MM.1S (cell line): ENCODE data around the gene C14orf93.
A peak's percentile ranks its signal among the peaks of the same experiment; 100 is the strongest.
"Not testable (repeated sequence)": the region's sequence is repeated elsewhere in the genome, so short reads cannot be mapped to it uniquely, and the experiment has no call there.

Source experiments
- DNase-seq: peaks from one replicate; pipeline ENCODE4 v3.0.0-alpha.2; 2015
- H2AFZ ChIP-seq: fragments of 300-600 bp; sonication (generic); 2 replicates; pipeline ENCODE4 v1.6.0; 2016; ENCODE audit warnings: antibody characterized with exemption, low read length
- H3F3A ChIP-seq: fragments of 300-600 bp; sonication (generic); 2 replicates; pipeline ENCODE4 v1.6.1; 2016; ENCODE audit warnings: mild to moderate bottlenecking, antibody characterized with exemption, low read length, moderate library complexity, mixed read lengths; ENCODE audit not compliant: insufficient read depth
- H3K27ac ChIP-seq: fragments of 300-600 bp; sonication (generic); 2 replicates; pipeline ENCODE4 v1.5.1; 2016; ENCODE audit warnings: mild to moderate bottlenecking, low read length
- H3K27me3 ChIP-seq: fragments of 300-600 bp; sonication (generic); replicated peaks from 2 replicates; pipeline ENCODE4 v1.6.0; 2016; ENCODE audit warnings: low read length; ENCODE audit not compliant: insufficient read depth
- H3K36me3 ChIP-seq: fragments of 300-600 bp; sonication (generic); replicated peaks from 2 replicates; pipeline ENCODE4 v1.6.1; 2016; ENCODE audit warnings: mild to moderate bottlenecking, low read length, mixed read lengths; ENCODE audit not compliant: insufficient read depth
- H3K4me1 ChIP-seq: fragments of 300-600 bp; sonication (generic); 2 replicates; pipeline ENCODE4 v1.6.1; 2016; ENCODE audit warnings: low read length, mixed read lengths
- H3K4me2 ChIP-seq: fragments of 300-600 bp; sonication (generic); 2 replicates; pipeline ENCODE4 v1.6.0; 2016; ENCODE audit warnings: low read depth, low read length
- H3K4me3 ChIP-seq: fragments of 300-600 bp; sonication (generic); 2 replicates; pipeline ENCODE4 v1.5.1; 2016; ENCODE audit warnings: low read length, mixed read lengths
- H3K79me2 ChIP-seq: fragments of 300-600 bp; sonication (generic); 2 replicates; pipeline ENCODE4 v1.6.1; 2016; ENCODE audit warnings: mixed run types, low read length, mixed read lengths
- H3K9ac ChIP-seq: fragments of 300-600 bp; sonication (generic); 2 replicates; pipeline ENCODE4 v1.6.1; 2016; ENCODE audit warnings: low read length, mixed read lengths
- H3K9me2 ChIP-seq: fragments of 300-600 bp; sonication (generic); replicated peaks from 2 replicates; pipeline ENCODE4 v1.6.1; 2016; ENCODE audit warnings: mild to moderate bottlenecking, low read length, mixed read lengths; ENCODE audit not compliant: insufficient read depth
- H3K9me3 ChIP-seq: fragments of 300-600 bp; sonication (generic); replicated peaks from 2 replicates; pipeline ENCODE4 v1.6.1; 2016; ENCODE audit warnings: mild to moderate bottlenecking, low read length, mixed read lengths; ENCODE audit not compliant: insufficient read depth
- H4K20me1 ChIP-seq: fragments of 300-600 bp; sonication (generic); 2 replicates; pipeline ENCODE4 v1.6.1; 2016; ENCODE audit warnings: mild to moderate bottlenecking, low read length, moderate library complexity, mixed read lengths; ENCODE audit not compliant: insufficient read depth
- CTCF ChIP-seq: fragments of 300-600 bp; sonication (generic); IDR thresholded peaks from 2 replicates; pipeline ENCODE4 v1.5.1; 2016; ENCODE audit warnings: antibody characterized with exemption, low read length, mixed read lengths
- EZH2 ChIP-seq: fragments of 300-600 bp; sonication (generic); optimal IDR thresholded peaks from 2 replicates; pipeline ENCODE3; 2017; ENCODE audit warnings: low read depth, mild to moderate bottlenecking, antibody characterized with exemption, low read length, mixed read lengths
- EZH2phosphoT487 ChIP-seq: fragments of 300-600 bp; sonication (generic); IDR thresholded peaks from 2 replicates; pipeline ENCODE4 v1.6.1; 2018; ENCODE audit warnings: antibody characterized with exemption, low read length

C14orf93 gene

GRCh38 chr14:22955702-22956569, 54.0 kb downstream of the C14orf93 start:
- Histone ChIP-seq H3K9ac (peak overlapping the region; percentile 82), H3K27ac (peak overlapping the region; percentile 71; the same call in 1 of the 2 replicates), H3K79me2 (no peaks in the 10 kb centered on the region), H3K9me2 (no peaks in the 10 kb centered on the region), H3K4me3 (peak overlapping the region; percentile 86), H4K20me1 (no peaks in the 10 kb centered on the region), H3K9me3 (no peaks in the 10 kb centered on the region), H2AFZ (peak overlapping the region; percentile 78), H3F3A (no peaks in the 10 kb centered on the region), H3K4me1 (no peaks in the 10 kb centered on the region), H3K4me2 (peak overlapping the region; percentile 82), H3K36me3 (no peaks in the 10 kb centered on the region), H3K27me3 (no peaks in the 10 kb centered on the region)
- TF ChIP-seq CTCF (no peak), EZH2phosphoT487 (no peak), EZH2 (no peak)
- DNase-seq: no peak

- Histone ChIP-seq H3F3A (no peaks in the 10 kb centered on the region), H3K36me3 (no peaks in the 10 kb centered on the region), H4K20me1 (no peaks in the 10 kb centered on the region), H3K4me1 (no peaks in the 10 kb centered on the region), H3K27ac (no peak overlapping the region), H3K79me2 (no peaks in the 10 kb centered on the region), H2AFZ (no peak overlapping the region), H3K4me2 (no peak overlapping the region), H3K9me2 (no peaks in the 10 kb centered on the region), H3K4me3 (no peak overlapping the region), H3K9me3 (no peaks in the 10 kb centered on the region), H3K27me3 (no peaks in the 10 kb centered on the region), H3K9ac (no peak overlapping the region)
- no peak for DNase-seq
- TF ChIP-seq EZH2: no peak
- TF ChIP-seq EZH2phosphoT487: no peak
- no peak for TF ChIP-seq CTCF
Measured at GRCh38 chr14:22952418-22952817, 57.5 kb downstream of the C14orf93 start.

DNA sequence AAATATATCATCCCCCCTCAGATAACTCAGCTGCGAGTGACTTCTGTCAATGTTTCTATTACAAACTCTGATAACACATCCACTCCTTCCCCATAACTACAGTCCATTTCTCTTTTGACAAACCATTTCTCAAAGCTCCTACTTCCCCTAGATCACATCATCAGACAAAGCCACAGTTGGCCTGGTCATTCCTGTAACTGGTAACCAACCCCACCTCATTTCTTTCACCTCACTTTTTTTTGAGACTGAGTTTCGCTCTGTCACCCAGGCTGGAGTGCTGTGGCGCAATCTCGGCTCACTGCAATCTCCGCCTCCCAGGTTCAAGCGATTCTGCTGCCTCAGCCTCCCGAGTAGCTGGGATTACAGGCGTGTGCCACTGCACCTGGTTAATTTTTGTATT, 58.1 kb downstream of the C14orf93 start:
- H3K9ac ChIP-seq, H2AFZ ChIP-seq, H3F3A ChIP-seq, H4K20me1 ChIP-seq, H3K36me3 ChIP-seq, H3K9me2 ChIP-seq, H3K4me1 ChIP-seq, H3K4me2 ChIP-seq, H3K4me3 ChIP-seq, H3K27ac ChIP-seq, DNase-seq, H3K27me3 ChIP-seq, H3K79me2 ChIP-seq, H3K9me3 ChIP-seq: not testable (repeated sequence)

DNA sequence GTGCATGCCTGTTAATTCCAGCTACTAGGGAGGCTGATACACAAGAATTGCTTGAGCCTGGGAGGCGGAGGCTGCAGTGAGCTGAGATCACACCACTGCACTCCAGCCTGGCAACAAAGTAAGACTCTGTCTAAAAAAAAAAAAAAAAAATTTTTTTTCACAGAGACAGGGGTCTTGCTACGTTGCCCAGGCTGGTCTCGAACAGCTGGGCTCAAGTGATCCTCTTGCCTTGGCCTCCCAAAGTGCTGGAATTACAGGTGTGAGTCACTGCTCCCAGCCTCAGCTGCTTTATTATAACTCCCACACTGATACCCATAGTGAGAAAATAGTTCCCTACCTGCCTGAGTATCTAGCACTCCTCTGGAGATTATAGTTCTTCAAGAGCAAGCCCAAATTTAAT, 64.3 kb downstream of the C14orf93 start:
- Histone ChIP-seq H3K9ac (no peak overlapping the region), H3K36me3 (no peaks in the 10 kb centered on the region), H4K20me1 (no peaks in the 10 kb centered on the region), H3K4me3 (no peak overlapping the region), H2AFZ (no peak overlapping the region), H3K79me2 (no peaks in the 10 kb centered on the region), H3K27me3 (no peaks in the 10 kb centered on the region), H3K9me3 (no peaks in the 10 kb centered on the region), H3F3A (no peaks in the 10 kb centered on the region), H3K4me1 (no peaks in the 10 kb centered on the region), H3K4me2 (no peak overlapping the region), H3K27ac (no peak overlapping the region), H3K9me2 (no peaks in the 10 kb centered on the region)
- no peak for TF ChIP-seq EZH2phosphoT487
- no peak for TF ChIP-seq EZH2
- no peak for TF ChIP-seq CTCF
- no peak for DNase-seq
